OCI-LY1 (cell line): Measurements from ENCODE around the gene SRSF8.
"Not testable (repeated sequence)": the region's sequence is repeated elsewhere in the genome, so short reads cannot be mapped to it uniquely, and the experiment has no call there.

Source experiments
- H2AFZ ChIP-seq: fragments of 200-600 bp; sonication (generic), shearing (Covaris generic); 2 replicates; pipeline ENCODE4 v1.6.0; 2014; ENCODE audit warnings: antibody characterized with exemption, mild to moderate bottlenecking, low read length
- H3F3A ChIP-seq: fragments of 200-600 bp; sonication (generic), shearing (Covaris generic); 2 replicates; pipeline ENCODE4 v1.6.0; 2014; ENCODE audit warnings: mild to moderate bottlenecking, antibody characterized with exemption, low read length, moderate library complexity; ENCODE audit not compliant: insufficient read depth
- H3K27ac ChIP-seq: fragments of 200-600 bp; sonication (generic); 2 replicates; pipeline ENCODE4 v1.5.1; 2014; ENCODE audit warnings: low read length, mixed run types, mild to moderate bottlenecking, low read depth; ENCODE audit not compliant: poor library complexity, severe bottlenecking
- H3K27me3 ChIP-seq: fragments of 200-600 bp; sonication (generic); 2 replicates; pipeline ENCODE4 v1.6.0; 2014; ENCODE audit warnings: antibody characterized with exemption, mild to moderate bottlenecking, low read length, moderate library complexity; ENCODE audit not compliant: insufficient read depth
- H3K36me3 ChIP-seq: fragments of 200-600 bp; sonication (generic); 2 replicates; pipeline ENCODE4 v1.6.1; 2014; ENCODE audit warnings: mild to moderate bottlenecking, antibody characterized with exemption, low read length, moderate library complexity, mixed read lengths; ENCODE audit not compliant: insufficient read depth
- H3K4me1 ChIP-seq: fragments of 200-600 bp; sonication (generic); 2 replicates; pipeline ENCODE4 v1.5.1; 2014; ENCODE audit warnings: mild to moderate bottlenecking, low read length, moderate library complexity; ENCODE audit not compliant: insufficient read depth, severe bottlenecking
- H3K4me2 ChIP-seq: fragments of 200-600 bp; sonication (generic), shearing (Covaris generic); 2 replicates; pipeline ENCODE4 v1.6.1; 2014; ENCODE audit warnings: low read length
- H3K4me3 ChIP-seq: fragments of 200-600 bp; sonication (generic); 2 replicates; pipeline ENCODE4 v1.5.1; 2014; ENCODE audit warnings: low read length, low read depth, mild to moderate bottlenecking, mixed read lengths; ENCODE audit not compliant: poor library complexity, severe bottlenecking
- H3K79me2 ChIP-seq: fragments of 200-600 bp; shearing (Covaris generic); 2 replicates; pipeline ENCODE4 v1.6.1; 2016; ENCODE audit warnings: mixed run types, low read length, mixed read lengths; ENCODE audit not compliant: insufficient read depth
- H3K9ac ChIP-seq: fragments of 200-600 bp; sonication (generic), shearing (Covaris generic); 2 replicates; pipeline ENCODE4 v1.6.1; 2014; ENCODE audit warnings: mild to moderate bottlenecking, low read length, mixed read lengths
- H3K9me2 ChIP-seq: fragments of 200-600 bp; sonication (generic), shearing (Covaris generic); 2 replicates; pipeline ENCODE4 v1.6.1; 2014; ENCODE audit warnings: low read depth, mild to moderate bottlenecking, low read length, mixed read lengths
- H3K9me3 ChIP-seq: fragments of 200-600 bp; shearing (Covaris generic); 2 replicates; pipeline ENCODE4 v1.6.1; 2014; ENCODE audit warnings: low read length, mixed read lengths
- H4K20me1 ChIP-seq: fragments of 200-600 bp; sonication (generic), shearing (Covaris generic); 2 replicates; pipeline ENCODE4 v1.6.0; 2016; ENCODE audit warnings: mild to moderate bottlenecking, low read length; ENCODE audit not compliant: insufficient read depth
- EZH2 ChIP-seq: fragments of 200-600 bp; sonication (generic), shearing (Covaris generic); IDR thresholded peaks from 2 replicates; pipeline ENCODE4 v1.8.0; 2017; ENCODE audit warnings: borderline replicate concordance, mixed run types, mild to moderate bottlenecking, antibody characterized with exemption, low read length, moderate library complexity, mixed read lengths
- TF ChIP-seq, protein P1 (sequence below): fragments of 200-600 bp; sonication (generic), shearing (Covaris generic); IDR thresholded peaks from 2 replicates; pipeline ENCODE4 v1.5.1; 2017; ENCODE audit warnings: mild to moderate bottlenecking, antibody characterized with exemption, low read length, moderate library complexity, mixed read lengths

Gene SRSF8

DNA sequence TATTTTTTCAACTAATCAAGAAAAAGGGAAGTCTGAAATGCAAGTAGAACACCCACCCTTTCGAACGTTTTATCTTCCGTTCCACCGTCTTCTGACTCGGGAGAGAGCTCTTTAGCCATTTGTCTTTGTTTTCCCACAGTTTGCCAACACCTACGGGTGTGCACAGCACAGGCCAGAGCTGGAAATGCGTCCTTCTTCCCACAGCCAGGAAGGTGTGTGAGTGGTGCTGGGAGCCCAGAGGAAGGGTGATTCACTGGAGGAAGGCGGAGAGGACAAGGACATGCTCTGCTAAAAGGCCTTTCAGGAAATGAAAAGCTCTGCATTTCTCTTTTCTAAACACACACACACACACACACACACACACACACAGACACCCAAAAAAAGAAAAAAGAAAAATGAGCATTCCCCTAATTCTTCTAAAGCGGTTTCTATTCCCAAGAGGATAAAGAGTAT, 41.5 kb downstream of the SRSF8 start:
- Histone ChIP-seq H3K9me3 (no peaks in the 10 kb centered on the region), H3K79me2 (no peaks in the 10 kb centered on the region), H3K4me2 (no peak overlapping the region), H2AFZ (no peak overlapping the region), H3K9me2 (no peaks in the 10 kb centered on the region), H4K20me1 (no peaks in the 10 kb centered on the region), H3K27ac (no peak overlapping the region), H3F3A (no peaks in the 10 kb centered on the region), H3K9ac (no peak overlapping the region), H3K27me3 (0 out of 2 replicates have a peak, but pooled peaks cover 5% of the 10 kb centered on the region), H3K4me3 (no peak overlapping the region), H3K36me3 (no peaks in the 10 kb centered on the region), H3K4me1 (no peaks in the 10 kb centered on the region)
- TF ChIP-seq EZH2 = no peak
- TF ChIP-seq, protein P1, sequence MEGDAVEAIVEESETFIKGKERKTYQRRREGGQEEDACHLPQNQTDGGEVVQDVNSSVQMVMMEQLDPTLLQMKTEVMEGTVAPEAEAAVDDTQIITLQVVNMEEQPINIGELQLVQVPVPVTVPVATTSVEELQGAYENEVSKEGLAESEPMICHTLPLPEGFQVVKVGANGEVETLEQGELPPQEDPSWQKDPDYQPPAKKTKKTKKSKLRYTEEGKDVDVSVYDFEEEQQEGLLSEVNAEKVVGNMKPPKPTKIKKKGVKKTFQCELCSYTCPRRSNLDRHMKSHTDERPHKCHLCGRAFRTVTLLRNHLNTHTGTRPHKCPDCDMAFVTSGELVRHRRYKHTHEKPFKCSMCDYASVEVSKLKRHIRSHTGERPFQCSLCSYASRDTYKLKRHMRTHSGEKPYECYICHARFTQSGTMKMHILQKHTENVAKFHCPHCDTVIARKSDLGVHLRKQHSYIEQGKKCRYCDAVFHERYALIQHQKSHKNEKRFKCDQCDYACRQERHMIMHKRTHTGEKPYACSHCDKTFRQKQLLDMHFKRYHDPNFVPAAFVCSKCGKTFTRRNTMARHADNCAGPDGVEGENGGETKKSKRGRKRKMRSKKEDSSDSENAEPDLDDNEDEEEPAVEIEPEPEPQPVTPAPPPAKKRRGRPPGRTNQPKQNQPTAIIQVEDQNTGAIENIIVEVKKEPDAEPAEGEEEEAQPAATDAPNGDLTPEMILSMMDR = no peak

DNA sequence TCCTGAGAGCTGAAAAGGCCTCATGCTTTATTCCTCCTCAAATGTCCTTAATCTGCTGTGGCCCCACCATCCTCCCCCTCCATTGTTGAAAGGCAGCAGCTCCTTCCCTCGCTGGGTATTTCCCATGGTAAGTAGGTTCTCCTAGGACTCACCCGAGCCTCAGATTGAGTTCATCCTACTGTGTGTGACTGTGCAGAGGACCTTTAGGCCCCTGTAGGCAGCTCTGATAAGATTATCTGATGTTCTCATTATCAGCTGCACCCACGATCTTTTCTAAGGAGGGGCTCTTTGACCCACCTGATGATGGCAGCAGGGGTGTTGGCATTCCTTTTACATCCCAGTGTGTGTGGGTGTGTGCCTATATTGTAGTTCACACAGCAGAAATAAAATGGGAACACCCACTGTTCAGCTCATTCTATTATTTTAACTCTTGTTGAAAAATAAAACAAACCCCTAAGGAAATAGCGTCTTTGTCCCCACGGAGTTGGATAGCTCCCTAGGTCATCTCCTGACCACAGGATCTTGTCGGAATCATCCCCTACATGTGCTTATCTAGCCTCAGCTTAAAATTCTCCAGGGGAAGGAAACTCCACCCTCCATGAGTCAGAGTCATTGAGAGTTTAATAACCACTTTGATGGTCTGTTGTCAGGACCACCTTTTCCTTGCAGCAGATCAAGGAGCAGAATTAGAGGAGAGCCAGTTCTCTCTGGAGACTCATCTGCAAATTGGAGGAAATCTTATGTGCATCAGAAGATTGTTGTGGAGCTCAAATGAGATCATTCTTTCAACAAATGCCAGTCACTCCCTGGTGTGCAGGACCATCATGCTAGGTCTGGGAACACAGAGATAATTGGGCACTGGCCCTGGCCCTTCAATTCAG, 42.2 kb downstream of the SRSF8 start:
- H3K4me2 ChIP-seq = no peak overlapping the region
- H3K9me2 ChIP-seq = no peaks in the 10 kb centered on the region
- TF ChIP-seq, protein P1 = no peak
- no peak for TF ChIP-seq EZH2
- no peak overlapping the region for H3K4me3 ChIP-seq
- H3K27me3 ChIP-seq = 0 out of 2 replicates have a peak, but pooled peaks cover 5% of the 10 kb centered on the region
- no peaks in the 10 kb centered on the region for H3F3A ChIP-seq
- no peaks in the 10 kb centered on the region for H3K4me1 ChIP-seq
- H3K27ac ChIP-seq = no peak overlapping the region
- H3K9ac ChIP-seq = no peak overlapping the region
- no peaks in the 10 kb centered on the region for H3K36me3 ChIP-seq
- no peaks in the 10 kb centered on the region for H4K20me1 ChIP-seq
- H3K9me3 ChIP-seq = no peaks in the 10 kb centered on the region
- no peaks in the 10 kb centered on the region for H3K79me2 ChIP-seq
- H2AFZ ChIP-seq = no peak overlapping the region

DNA sequence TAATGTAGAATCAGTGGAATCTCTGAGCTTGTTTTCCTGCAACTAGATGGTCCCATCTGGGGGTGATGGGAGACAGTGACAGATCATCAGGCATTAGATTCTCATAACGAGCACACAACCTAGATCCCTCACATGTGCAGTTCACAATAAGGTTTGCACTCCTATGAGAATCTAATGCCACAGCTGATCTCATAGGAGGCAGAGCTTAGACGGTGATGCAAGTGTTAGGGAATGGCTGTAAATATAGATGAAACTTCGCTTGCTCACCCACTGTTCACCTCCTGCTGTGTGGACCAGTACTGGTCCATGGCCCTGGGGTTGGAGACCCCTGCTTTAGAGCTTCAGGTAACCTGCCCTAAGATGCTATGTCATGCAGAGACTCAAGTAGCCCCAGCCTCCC, 44.8 kb downstream of the SRSF8 start:
- not testable (repeated sequence) for H3K36me3 ChIP-seq, H3K4me2 ChIP-seq, H4K20me1 ChIP-seq, H3K4me3 ChIP-seq, H3K79me2 ChIP-seq, H3K9me3 ChIP-seq, H3F3A ChIP-seq, H2AFZ ChIP-seq, H3K27ac ChIP-seq, H3K27me3 ChIP-seq, H3K4me1 ChIP-seq, H3K9me2 ChIP-seq, H3K9ac ChIP-seq
